Measurements from ENCODE around the gene TRMT44.
"Not testable (repeated sequence)": the region's sequence is repeated elsewhere in the genome, so short reads cannot be mapped to it uniquely, and the experiment has no call there.

Gene TRMT44

GRCh38 chr4:8467016-8467415 lies 26.4 kb downstream of the TRMT44 start:
- DNase-seq, result no peak

GRCh38 chr4:8468746-8469535 lies 28.4 kb downstream of the TRMT44 start:
- peak; percentile 51 for DNase-seq

- DNase-seq, result no peak
Observed at GRCh38 chr4:8469550-8469949, 29.0 kb downstream of the TRMT44 start.

GRCh38 chr4:8470451-8471024 lies 30.0 kb downstream of the TRMT44 start:
- DNase-seq, result no peak

GRCh38 chr4:8471211-8471875 lies 30.8 kb downstream of the TRMT44 start:
- DNase-seq, result no peak

- no peak for DNase-seq
Observed at GRCh38 chr4:8472158-8472688, 31.6 kb downstream of the TRMT44 start.

GRCh38 chr4:8472689-8473197 lies 32.2 kb downstream of the TRMT44 start:
- peak; percentile 70 for DNase-seq

- peak; percentile 62 for DNase-seq
Observed at GRCh38 chr4:8473198-8473919, 32.8 kb downstream of the TRMT44 start.

GRCh38 chr4:8473920-8474590 lies 33.5 kb downstream of the TRMT44 start:
- no peak for DNase-seq

- no peak for DNase-seq
Observed at GRCh38 chr4:8474856-8475255, 34.3 kb downstream of the TRMT44 start.

GRCh38 chr4:8475751-8476575 lies 35.4 kb downstream of the TRMT44 start:
- DNase-seq, result no peak

GRCh38 chr4:8477095-8477635 lies 36.6 kb downstream of the TRMT44 start:
- DNase-seq, result no peak

- no peak for DNase-seq
Observed at GRCh38 chr4:8477676-8478075, 37.1 kb downstream of the TRMT44 start.

- DNase-seq, result no peak
Observed at GRCh38 chr4:8478371-8478770, 37.8 kb downstream of the TRMT44 start.

GRCh38 chr4:8478801-8479744 lies 38.5 kb downstream of the TRMT44 start:
- DNase-seq, result no peak

GRCh38 chr4:8480221-8480620 lies 39.6 kb downstream of the TRMT44 start:
- DNase-seq, result no peak

- not testable (repeated sequence) for DNase-seq
Observed at GRCh38 chr4:8486643-8487042, 46.1 kb downstream of the TRMT44 start.

GRCh38 chr4:8488791-8489369 lies 48.3 kb downstream of the TRMT44 start:
- no peak for DNase-seq

- not testable (repeated sequence) for DNase-seq
Observed at GRCh38 chr4:8491478-8491877, 50.9 kb downstream of the TRMT44 start.

Data from right kidney (tissue), 1 donor.